ENCODE data around the gene STRADA.

STRADA gene

DNA sequence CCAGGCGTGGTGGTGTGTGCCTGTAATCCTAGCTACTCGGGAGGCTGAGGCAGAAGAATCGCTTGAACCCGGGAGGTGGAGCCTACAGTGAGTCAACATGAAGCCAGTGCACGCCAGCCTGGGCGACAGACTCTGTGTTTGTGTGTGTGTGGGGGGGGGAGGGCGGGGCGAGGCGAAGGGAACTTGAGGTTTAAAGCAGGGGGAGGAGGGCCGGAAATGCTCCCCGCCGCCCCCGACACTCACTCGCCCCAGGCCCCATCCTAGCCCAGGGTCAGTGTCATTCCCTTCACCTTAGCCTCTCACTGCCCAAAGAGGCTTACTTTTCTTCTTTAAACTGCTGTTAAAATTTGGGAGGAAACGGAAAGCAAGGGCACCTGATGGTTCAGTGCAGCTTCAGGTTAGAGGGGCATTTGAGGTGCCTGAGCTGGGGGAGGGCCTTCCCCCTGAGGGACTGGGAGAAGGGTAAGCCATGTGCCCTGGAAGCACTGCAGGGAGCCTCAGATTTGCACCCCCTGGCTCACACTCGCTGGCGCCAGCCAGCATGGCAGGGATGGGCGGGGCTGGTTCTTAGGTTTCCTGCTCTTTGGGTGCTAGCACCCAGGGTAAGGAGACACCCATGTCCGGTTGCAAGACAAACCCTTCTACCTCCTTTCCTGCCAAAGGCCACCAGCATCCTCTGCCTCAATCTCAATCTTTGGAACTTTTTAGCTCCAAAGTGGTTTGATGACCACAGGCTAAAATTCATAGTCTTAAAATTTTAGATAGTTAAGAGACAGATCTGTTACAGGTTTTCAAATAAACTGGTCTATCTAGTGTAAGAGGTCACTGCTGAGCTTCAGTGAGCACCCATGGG lies 39.5 kb downstream of the STRADA start:
- DNase-seq (ENCODE audit: low read depth in 2 of 2), result peak in 1 of 2 donors; percentile 41

DNA sequence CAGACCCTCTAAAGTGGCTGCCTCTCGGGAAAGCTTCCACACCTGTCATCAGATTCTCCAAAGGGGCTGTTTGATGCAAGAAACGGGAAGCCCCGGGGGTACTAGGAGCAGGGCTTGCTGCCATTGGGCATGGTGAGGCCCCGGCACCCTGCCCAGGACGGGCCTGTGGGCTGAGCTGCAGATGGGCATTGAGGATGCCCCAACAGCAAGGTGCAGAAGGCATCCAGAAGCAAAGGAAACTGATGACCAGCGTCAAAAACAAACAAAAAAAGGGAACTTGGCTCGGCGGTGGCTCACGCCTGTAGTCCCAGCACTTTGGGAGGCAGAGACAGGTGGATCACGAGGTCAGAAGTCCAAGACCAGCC lies 40.2 kb downstream of the STRADA start:
- no peak for DNase-seq (ENCODE audit: low read depth in 2 of 2)

DNA sequence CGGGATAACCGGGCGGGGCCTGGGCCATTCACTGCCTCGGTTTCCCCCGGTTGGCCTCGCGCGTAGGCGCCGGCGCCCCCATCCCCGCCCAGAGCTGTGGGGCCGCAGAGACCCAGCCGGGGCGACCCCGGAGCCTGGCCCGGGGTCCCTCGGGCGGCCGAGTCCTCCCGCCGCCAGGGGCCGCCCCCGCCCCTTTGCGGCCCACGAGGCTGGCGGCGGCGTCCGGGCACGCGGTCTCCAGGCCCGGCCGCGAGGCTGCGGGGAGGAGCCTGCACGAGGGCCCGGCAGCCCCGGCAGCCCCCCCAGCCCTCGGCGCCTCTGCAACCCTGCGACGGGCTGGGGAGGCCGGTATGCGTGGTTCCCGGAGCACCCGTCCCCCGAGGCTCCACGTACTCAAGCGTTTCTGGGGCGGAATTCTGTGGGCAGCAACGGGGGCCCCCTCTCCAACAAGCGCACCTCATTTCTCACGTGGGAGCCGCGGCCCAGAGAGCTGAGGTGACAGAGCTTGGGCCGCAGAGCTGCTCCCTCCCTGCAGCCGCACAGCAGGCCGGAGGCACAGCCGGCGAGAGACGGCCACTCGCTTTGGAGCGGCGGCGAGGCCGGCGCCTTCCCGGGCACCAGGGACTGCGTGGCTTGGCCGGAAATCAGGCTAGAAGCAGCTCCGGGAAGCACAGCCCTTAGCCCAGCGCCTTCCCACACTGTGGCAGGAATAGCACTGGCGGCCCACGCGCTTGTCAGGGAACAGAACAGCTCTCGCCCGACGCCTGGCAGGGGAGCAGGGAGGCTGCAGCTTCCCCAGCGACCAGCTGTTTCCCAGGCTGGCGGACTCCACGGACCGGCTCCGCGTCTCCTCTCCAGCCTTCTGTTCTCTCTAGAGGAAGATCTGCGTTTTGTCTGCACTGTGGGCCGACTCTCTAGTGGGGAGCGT lies 40.8 kb downstream of the STRADA start:
- DNase-seq (ENCODE audit: low read depth in 2 of 2), result no peak

DNA sequence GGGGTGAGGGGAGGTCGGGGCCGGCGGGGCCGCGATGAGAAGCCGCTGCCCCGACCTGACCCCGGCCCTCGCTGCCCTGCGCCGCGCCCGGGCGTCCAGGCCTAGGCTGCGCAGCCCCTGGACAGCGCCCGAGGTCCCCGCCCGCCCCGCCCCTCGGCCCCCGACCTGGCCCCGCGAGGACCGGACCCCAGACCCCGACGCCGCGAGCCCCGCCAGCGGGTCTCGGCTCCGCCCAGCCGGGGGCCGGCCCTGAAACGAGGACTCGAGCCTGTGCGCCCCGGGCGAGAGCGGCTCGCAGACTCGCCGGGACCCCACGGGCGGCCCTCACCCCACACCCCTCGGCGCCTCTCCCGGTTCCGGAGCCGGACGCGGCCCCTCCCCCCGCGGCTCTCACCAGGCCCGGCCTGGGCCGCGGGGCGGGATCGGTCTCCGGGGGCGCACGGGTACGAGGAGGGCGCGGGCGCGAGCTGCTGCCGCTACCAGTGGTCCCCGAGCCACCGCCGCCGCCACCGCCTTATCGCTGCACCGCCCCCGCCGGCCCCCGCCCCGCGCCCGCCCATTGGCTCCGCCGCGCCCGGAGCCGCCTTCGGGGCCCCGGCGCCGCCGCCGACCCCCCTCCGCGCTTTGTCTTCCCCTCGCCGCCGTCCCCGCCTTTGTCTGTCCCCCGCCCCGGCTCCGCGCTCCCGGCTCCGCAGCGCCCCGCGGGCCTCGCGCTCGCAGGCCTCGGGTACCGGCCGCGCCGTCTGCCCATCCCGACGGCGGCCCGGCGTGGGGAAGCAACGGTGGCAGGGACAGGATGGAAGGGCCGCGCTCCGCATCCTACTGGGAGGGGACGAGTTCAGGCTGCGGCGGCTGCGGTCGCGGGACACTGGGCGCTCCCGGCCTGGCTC lies 41.7 kb downstream of the STRADA start, which contains the start of gene LIMD2:
TSS of gene LIMD2 (minus strand) at position 488 of the 890 bp plus-strand sequence. CDS start 827 bp downstream, outside the sequence.
- DNase-seq (ENCODE audit: low read depth in 2 of 2), result peak; percentile 74 to 77

DNA sequence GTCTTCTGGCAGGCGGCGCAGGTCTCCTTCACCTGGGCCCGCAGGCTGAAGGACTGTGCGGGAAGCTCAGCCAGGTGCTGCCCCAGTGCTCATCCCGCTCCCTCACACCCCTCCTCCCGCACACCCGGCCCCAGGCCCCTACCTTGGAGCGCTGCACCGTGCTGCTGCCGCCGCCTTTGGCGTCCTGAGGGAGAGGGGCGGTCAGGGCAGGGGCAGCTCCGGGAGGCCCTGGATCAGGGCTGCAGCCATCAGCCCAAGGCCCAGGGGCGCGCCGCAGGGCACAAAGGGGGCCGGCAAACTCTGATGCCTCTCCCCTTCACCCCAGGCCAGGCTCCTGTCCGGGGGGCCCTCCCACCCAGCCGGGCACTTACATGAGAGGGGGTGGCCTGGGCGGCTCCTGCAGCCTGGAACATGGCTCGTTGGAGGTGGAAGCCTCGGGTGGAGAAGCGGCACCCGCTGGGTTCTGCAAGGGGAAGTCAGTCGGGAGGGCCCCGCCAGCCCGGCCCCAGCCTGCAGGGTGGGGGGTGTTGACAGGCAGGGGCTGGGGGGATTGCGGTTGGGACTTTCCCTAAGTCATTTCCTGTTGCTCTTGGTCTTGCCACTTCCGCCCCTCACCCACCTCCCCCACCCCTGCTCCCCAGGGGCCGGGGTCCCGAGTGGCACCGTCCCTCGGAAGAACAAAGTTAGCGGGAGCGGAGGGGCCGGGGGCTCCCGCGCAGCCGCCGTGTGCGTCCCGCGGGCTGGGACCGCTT lies 42.5 kb downstream of the STRADA start:
- peak; percentile 70 to 76 for DNase-seq (ENCODE audit: low read depth in 2 of 2)

DNA sequence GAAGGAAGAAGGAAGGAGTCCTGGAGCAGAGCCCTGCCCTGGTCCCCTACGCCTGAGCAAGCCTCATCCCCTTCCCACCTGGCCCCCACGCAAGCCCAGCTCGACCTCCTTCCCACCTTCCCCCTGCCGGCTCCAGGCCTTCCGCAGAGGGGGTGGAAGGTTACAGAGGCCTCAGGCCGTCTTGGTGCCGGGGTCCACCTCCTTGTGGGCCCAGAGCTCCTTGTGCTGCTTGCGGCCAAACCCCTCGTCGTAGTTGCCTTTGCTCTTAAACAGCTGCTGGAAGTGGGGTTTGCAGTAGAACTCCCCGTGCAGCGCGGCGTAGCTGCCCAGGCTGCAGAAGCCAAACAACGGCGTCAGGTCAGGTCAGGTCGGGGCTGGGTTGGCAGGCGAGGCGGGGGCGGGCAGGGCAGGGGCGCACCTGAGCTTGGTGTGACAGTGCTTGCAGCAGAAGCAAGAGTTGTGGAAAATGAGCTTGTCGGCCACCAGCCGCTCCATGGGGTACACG lies 43.2 kb downstream of the STRADA start:
- DNase-seq (ENCODE audit: low read depth in 2 of 2), result no peak

DNA sequence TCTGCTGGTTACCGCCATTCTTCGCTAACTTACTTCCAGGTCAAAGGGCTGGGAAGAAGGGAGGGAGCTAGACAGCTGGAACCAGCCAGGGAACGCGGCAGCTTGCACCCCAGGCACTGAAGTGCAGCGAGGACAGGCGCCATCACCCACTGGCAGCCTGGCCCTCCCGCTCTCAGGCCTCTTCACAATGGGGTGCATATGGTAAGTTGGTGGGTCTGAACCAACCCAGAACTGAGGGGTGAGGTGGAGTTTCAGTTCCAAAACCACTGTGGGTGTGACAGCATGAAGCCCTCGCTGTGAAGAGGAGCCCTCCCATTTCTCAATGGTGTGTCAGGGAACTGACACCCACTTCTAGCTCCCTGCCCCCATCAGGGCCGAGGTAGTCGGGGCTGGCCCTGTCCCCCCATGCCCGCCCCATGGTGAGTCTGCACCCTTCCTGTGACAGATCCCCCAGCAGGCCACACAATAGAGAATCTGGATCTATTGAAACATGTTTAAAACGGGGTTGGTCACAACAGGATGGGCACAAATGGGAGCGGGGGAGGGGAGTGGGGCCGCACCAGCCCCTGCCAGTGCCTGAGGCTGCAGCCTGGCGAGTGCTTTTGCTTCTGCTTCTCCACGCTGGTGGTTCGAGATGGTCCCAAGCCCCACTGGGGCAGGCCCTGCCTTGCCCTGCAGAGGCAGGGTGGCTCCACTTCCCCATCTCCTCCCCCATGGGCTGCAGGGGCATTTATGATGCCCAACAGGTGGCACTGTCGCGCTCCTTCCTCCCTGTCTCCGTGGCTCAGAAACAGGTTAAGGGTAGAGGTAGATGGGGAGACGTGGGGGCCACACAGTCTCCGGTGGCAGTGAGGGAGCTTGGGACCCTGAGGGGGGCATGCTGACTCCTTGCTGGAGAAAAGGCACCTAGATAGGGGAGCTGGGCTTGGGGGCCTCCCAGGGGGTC lies 44.0 kb downstream of the STRADA start:
- peak in 1 of 2 donors; percentile 70 for DNase-seq (ENCODE audit: low read depth in 2 of 2)

DNA sequence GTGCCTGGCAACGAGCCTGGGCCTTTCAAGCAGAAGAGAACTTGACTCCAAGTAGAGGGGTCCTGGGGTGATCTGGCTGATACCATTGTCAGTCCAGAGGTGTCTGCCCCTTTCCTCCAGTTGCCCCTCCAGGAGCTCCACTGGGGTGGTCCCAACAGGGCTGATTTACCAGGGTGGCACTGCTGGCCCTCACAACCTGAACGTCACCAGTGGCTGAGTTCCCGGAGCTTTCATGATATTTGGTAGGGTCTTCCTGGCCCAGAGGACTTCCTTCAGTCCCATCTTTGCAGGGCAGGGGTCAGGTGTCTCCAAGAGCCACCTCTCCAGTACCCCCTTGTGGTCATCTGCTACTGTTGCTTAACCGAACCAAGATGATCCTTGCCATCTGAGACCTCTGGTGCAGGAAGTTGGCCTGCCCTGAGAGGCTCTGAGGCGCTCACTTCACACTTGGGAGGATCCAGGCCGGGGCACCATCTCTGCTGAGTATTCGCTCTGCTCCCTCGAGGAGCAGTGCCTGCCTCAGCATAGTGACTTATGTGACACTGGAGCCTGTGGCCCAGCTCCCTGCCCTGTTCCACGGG lies 45.1 kb downstream of the STRADA start:
- DNase-seq (ENCODE audit: low read depth in 2 of 2), result no peak

DNA sequence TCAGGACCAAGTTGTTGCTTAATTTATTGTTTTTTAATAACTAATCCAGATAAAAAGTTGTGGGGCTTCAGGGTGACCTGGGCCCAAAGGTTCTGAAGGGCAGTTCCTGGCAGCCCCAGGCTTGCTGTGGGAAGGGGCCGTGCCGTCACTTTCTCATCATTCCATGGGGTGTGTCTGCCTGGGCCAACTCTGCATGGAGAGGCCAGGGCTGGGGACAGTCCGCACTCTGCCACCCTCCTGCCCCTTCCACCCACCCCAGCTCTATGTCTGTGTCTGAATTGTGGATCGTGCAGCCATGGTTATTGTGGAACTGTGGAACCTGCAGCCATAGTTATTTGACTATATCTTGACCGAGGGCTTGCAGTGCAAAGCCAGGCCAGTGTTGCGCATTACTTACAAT lies 45.7 kb downstream of the STRADA start:
- no peak for DNase-seq (ENCODE audit: low read depth in 2 of 2)

DNA sequence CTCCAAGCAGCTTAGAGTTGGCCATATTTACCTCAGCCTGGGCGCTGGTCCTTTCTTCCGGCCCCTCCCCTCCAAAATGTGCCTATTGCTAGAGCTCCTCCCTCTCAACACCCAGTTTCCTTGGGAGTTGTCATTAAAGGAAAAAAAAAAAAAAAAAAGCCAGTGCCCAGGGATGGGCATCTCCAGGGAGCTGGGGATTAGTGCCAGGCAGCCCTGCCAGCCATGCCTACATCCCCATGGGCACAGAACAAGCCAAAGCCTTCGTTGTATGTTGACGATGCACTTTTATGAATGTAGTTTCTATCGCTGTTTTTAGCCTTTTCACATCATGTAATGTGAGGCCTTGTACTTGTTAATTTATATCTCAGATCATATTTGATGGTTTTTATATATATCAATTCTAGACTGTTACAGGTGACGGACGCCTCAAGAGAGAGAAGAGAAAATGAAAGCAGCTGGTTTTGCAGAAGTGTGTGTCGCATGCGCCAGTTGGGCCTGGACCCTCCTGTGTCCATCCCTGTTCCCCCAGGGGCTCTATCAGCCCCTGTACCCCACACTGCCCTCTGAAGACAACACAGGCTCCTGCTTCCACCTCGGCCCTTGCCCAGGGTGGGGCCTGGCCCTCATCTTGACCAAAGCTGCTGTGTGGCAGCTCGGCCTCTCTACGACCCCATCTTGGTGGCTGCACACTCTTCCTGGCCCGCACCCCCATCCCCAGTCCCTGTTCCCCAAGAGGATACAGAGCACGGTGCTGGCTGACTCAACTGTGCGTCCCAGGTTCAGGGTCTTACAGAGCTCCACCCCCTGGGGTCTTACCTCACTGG lies 46.4 kb downstream of the STRADA start:
- no peak for DNase-seq (ENCODE audit: low read depth in 2 of 2)

DNA sequence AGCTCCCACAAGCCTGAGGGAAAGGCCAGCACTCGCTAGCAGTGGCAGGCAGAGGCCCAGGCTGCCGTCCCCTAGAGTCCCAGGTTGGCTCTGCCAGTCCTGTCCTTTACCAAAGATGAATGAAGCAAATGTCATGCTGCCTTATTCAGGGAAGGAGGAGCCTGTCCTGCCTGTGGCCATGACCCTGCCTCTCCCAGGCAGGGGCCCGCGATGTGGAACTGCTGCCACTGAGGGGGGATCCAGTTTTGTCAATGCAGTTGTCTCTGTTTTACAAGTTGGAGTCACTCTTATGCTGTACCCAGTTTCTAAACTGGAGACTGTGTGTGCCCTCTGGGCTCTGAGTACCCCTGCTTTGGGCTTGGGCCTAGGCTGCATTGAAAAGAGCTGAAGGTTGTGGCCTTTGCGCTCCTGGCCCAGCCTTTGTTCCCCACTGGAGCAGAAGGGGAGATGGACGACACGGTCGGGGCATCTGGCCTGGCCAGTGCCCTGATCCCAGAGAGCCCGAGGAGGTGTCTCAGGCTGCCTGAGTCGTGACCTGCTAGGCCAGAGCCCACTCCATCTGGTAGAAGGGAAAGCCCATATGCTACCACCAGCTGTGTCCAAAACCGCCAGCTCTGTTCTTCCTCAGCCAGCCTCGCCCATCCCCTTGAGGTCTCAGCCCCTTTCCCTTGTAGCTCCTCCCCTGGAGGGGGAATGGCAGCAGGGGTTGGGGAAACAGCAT lies 47.2 kb downstream of the STRADA start:
- DNase-seq (ENCODE audit: low read depth in 2 of 2), result no peak

DNA sequence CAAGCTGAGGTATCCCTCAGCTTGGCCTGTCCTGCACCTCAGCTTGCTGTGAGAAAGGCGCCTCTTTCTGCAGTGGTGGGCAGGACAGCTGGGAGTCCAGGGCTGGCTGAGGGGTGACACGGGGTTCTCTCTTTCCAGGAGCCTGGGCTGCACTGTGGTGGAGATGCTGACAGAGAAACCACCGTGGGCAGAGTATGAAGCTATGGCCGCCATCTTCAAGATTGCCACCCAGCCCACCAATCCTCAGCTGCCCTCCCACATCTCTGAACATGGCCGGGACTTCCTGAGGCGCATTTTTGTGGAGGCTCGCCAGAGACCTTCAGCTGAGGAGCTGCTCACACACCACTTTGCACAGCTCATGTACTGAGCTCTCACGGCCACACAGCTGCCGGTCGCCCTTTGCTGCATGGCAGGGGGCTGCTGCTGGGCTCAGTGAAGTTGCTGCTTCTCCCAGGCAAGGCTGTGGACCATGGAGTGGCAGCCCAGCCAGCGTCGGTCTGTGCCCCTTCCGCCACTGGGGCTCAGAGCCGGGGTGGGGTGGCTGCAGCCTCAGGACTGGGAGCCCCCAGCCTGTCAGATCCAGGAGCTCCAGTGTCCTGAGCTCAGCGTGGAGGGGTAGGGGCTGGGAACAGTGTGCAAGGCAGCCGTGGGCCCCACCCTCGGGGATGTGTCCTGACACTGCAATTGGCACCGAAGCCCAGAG lies 48.0 kb downstream of the STRADA start:
- no peak for DNase-seq (ENCODE audit: low read depth in 2 of 2)

DNA sequence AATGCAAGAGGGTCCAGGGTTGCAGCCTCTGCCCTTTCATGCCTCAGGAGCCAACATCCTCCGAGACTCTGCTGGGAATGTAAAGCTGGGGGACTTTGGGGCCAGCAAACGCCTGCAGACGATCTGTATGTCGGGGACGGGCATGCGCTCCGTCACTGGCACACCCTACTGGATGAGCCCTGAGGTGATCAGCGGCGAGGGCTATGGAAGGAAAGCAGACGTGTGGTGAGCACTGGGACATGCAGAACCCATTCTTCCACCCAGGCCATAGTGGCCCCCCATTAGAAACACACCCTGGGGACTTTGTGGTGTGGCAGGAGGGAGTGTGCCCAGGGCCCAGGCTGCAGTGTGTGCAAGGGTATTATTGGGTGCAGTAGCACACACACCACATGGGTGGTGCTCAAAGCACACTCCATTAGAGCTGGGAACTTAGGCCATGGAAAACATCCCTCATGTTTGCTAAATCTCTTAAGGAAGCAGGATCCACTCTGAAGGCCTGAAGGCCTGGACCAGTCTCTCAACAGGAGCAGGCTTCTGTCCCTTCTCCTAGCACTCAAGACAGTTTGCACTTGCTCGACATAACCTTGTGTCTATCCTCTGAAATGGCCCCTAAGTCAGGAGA lies 49.3 kb downstream of the STRADA start:
- DNase-seq (ENCODE audit: low read depth in 2 of 2), result no peak

DNA sequence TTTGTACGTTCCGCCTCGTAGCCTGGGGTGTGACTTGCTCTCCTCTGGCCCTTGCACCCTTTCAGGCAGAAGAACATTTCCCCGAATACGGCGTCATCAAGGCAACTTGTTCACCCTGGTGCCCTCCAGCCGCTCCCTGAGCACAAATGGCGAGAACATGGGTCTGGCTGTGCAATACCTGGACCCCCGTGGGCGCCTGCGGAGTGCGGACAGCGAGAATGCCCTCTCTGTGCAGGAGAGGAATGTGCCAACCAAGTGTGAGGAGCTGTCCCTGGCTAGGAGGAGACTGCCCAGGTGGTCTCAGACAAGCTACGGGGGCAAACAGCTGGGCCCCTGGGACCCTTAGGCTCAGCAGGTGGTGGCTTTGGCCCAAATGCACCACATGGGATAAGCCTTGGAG lies 52.1 kb downstream of the STRADA start:
- DNase-seq (ENCODE audit: low read depth in 2 of 2), result no peak

DNA sequence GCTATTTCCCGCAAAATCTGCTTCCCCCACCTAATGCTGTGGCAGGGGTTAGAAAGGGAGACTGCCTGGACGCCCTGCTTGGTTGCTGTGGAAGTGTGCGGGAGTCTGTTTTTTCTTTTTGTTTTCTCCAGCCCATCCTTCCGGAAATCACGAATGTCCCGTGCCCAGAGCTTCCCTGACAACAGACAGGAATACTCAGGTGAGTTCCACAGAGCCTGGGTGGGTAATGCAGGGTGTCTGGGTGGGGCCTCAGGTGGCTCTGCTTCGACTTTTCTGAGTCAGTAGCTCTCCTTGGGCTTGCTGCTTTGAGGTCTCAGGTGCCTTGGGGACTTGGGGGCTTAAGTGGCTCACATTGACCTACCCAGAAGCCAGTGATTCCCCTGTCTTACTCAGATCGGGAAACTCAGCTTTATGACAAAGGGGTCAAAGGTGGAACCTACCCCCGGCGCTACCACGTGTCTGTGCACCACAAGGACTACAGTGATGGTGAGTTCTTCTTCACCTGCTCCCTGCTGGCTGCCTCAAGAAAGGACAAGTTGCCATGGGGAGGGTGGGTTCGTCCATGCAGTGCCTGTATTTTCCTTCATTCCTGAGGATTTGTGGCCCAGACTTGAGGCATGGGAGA lies 53.1 kb downstream of the STRADA start:
- no peak for DNase-seq (ENCODE audit: low read depth in 2 of 2)

DNA sequence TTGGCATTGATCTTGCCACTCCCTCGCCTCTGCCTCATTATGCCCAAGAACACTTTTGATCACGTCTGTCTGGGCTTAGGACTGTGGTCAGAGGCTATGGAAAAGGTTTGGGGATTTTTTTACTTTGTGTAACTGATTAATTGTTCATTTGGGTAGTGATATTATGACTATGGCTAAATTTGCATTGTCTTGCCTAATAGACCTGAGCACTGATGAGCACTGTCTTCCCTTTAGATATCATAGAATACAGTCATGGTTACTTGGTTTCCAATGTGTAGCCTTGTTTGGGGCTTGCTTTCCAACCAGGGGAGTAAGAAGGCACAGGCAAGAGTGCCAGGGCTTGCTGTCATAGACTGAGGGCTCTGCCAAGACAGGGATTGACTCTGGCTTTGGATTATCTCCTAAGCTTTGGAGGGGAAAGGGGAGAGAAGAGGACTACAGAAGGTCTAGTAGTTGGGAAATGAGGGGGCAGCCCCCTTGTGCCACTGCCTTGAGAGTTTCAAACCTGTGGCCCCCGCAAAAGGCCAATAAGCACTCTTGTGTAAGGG lies 55.4 kb downstream of the STRADA start:
- DNase-seq (ENCODE audit: low read depth in 2 of 2), result no peak
